GM18907 (cell line): ENCODE measurements around the gene CTNND2.
"Not testable (repeated sequence)": the region's sequence is repeated elsewhere in the genome, so short reads cannot be mapped to it uniquely, and the experiment has no call there.

Experiments
- ATAC-seq: cut with Tn5 transposase; IDR thresholded peaks from one replicate; pipeline ENCODE4 v1.9.1; 2021; ENCODE audit warnings: mild to moderate bottlenecking, moderate library complexity; ENCODE audit not compliant: unreplicated experiment

The CTNND2 gene

DNA sequence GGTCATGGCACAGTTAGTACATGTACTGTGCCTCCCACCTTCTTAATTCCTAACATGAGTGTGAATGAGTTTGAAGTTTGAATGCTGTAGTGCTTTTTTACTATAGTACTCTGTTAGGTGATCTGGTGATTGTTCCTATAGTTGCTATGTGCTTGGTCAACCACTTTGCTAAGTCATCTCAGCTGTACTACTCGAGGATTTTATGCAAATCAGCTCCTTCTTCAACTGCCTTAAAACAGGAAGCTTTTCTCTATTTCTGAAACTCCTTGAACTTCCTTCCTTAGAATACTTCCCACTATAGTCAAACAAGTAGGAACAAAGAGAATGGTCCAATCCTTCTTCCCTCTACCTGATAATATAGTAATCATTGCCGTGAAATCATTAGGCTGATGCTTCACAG is 219.6 kb downstream of the CTNND2 start:
- no peak for ATAC-seq

DNA sequence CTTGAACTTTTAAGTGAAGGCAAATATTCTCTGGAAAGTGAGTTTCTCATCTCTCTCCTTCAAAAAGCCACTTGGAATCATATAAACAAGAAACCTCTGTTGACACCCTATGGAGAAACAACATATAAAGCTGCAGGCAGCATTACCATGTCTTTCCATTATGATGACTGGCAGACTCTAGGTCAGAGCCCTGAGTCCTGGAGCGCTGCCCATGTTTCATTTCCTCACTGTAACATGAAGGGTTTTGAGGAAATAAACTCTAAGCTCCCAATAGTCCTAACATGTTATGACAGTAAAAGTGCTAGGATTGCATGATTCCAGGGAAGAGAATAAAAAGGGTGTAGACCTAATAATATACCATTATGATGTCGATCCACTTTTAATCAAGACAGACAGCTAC is 220.6 kb downstream of the CTNND2 start:
- ATAC-seq, result no peak

DNA sequence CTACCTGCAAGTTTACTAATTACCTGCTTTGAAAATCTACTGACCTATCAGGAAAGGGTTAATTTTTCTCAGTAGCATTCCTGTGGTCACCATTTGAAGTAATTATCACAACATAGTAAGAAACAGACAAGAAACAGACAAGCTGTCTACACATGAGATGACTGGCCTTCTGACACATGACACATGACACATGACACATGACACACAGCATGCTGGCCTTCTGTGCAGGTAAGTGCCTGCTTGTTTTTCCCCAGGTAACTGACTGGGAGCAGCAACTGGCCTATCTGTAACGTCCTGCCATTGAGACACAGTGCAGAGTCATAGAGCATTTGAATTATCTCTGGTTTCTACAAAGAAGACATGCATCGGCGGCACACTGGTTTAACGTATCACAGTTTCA is 222.4 kb downstream of the CTNND2 start:
- ATAC-seq, result no peak

DNA sequence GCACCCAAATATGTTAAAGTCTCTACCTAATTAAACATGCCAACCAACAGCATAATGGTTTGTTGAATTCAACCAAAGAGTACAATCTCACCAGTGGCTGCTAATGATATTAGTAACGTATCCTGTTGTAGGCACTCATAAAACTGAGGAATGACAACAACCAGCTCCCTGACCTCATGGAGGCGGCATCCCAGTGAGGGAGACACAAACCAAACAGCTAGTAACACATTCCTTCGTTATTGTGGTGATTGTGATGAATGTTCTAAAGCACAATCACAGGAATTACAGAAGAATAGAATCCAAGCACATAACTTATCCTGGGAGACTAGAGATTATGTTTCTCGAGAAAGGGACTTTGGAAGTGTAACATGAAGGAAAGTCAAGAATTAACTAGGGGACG is 224.6 kb downstream of the CTNND2 start:
- no peak for ATAC-seq

DNA sequence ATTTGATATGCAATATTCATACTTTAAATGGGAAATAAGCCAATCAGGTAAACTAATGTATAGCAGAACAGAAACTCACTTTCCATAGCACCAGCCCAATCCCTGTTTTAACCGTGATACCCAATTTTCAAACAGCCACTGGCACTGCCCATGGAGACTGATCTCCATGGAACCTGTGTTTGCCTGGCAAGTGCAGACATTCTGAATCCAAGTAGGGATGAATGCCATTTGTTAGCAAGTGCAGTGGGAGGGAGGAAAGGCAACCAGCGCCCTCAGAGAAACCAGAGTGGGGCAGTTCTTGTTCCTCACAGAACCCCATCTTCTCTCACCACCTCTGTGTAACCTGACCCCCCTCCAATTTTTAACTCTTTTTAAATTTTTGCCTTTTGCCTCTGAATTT is 229.1 kb downstream of the CTNND2 start:
- ATAC-seq, result no peak

DNA sequence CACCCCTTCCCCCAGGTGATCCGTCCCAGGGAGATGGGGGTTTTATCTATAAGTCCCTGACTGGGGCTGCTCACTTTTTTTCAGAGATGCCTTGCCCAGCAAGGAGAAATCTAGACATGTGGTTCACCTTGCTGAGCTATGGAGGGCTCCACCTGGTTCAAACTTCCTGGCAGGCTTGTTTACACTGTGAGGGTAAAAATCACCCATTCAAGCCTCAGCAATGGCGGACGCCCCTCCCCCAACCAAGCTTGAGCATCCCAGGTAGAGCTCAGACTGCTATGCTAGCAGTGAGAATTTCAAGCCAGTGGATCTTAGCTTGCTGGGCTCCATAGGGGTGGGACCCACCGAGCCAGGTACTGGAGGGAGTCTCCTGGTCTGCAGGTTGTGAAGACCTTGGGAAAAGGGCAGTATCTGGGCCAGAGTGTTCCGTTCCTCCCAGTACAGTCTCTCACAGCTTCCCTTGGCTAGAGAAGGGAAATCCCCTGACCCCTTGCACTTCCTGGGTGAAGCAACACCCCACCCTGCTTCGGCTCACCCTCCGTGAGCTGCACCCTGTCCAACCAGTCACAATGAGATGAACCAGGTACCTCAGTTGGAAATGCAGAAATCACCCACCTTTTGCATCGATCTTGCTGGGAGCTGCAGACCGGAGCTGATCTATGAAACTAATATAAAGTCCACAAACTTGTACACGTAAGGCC is 231.7 kb downstream of the CTNND2 start:
- no peak for ATAC-seq

DNA sequence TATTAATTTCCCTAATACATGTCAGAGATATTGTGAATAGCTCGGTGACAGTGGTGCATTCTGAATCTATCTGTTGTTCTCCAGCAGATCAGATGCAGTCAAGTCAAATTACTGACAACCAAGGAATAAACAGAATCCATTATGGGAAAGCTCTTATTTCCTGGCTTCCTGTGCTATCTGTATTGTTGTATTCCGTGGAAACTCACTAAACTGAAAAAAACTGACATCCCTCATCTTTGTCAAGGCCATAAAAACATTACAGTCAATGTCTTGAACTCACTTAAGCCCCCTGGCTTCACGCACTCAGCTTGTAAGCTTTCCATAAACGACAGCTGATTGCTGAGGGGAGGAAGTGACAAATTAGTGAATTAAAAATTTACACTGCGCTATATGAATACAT is 245.9 kb downstream of the CTNND2 start:
- no peak for ATAC-seq

DNA sequence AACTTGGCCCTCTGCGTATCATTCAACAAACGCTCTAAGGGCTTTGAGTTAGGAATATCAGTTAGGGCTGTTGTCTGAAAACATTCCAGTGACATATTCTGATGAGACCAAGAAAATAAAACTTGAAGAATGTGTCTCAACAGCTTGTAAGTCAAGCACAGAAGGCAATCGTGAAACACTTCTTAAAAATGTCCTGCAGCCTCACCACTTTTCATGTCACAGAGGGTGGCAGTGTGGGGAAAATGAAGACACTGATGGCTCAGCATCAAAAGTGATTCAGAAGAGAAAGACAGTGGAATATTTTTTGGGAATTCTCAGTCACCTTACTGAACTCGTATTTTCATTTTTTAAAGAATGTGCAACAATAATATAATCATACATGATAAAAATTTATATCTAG is 247.3 kb downstream of the CTNND2 start:
- ATAC-seq, result no peak

DNA sequence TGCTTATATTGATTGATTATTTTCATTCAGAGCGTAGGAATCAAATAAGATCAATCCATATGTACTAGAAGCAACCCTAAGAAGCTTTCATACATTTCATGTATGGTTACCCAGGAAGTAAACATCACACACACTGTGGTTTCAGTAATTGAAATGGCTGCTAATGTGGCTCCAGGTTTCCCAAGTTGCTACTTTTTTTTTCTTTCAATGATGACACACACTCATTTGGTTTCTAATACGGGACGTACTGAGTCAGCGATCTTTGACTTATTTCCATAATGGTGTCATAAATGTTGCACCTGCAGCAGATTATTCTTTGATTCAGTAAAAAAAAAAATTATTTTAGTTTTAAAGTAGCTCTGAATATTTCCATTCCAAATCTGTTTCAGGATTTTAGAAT is 248.6 kb downstream of the CTNND2 start:
- no peak for ATAC-seq

DNA sequence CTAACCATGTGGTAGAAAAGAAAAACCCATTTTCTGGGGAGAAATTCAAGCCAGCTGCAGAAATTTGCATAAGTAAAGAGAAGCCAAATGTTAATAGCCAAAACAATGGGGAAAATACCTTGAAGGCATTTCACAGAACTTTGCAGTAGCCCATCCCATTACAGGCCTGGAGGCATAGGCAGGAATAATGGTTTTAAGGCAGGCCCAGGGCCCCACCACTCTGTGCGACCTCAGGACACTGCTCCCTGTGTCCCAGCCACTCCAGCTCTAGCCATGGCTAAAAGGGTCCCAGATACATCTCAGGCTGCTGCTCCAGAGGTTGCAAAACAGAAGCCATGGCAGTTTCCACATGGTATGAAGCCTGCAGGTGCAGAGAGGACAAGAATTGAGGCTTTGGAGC is 253.3 kb downstream of the CTNND2 start:
- no peak for ATAC-seq

DNA sequence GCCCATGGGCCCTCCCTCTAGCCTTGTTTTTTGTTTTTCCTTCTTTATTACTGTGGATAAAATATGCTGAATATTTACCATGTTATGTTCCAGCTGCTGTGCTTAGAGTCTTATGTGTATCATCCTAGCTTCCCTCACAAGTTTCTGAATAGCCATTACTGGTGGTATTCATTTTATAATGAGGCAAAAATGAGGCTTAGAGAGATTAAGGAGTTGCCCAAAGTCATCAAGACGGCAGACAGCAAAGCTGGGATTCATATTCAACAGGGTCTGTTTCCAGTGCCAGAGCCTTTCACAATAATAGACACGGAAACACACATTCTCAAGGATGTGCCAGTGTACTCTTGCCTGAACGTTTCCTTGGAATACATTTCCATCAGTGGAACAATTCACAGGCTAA is 258.1 kb downstream of the CTNND2 start:
- ATAC-seq, result no peak

DNA sequence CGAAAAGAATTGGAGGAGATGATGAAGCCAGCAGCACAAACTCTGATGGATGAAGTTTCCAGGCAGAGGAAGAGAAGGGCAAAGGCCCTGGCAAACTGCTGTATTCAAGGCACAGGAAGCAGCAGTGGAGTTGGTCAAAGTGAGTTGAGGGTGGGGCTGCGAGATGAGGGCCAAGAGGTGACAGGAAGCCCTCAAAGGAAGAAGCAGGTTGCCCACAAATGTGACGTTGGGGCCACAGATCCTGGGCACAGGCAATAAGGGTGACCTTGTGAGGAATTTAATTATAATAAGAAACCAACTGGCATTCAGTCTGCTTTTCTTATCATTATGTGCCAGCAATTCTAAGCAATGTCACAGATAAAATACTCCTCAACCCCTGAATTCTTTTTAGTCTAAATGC is 261.8 kb downstream of the CTNND2 start:
- no peak for ATAC-seq

DNA sequence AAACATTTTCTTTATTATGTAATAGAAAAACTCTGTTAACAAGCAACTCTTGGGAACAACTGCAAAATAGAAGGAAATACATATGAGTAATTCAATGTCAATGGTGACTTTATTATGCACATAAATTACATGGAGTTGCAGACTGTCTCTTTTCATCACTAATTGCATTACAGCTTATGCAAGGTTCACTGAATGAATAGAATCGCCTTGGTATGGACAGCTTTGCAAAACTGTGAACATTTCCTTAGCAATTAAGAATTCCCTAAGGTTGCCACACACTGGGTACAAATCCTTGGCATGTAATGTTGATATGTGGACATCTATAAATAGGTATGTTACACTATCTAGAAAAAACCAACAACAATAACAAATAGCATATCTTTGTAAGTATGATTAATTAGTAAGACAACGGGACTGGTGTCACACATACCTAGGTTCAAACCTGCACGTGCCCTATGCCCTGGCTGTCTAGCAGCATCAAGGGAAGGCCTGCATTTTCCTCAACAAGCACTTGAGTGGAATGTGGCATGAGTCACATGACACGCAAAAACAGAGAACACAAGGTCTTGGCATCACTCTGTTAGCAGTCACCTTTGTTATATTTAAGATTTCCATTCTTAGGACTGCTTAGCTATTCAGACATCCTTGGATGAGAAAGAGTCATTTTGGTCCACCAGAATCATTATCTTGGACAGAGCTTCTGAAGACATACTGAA is 263.9 kb downstream of the CTNND2 start:
- no peak for ATAC-seq

DNA sequence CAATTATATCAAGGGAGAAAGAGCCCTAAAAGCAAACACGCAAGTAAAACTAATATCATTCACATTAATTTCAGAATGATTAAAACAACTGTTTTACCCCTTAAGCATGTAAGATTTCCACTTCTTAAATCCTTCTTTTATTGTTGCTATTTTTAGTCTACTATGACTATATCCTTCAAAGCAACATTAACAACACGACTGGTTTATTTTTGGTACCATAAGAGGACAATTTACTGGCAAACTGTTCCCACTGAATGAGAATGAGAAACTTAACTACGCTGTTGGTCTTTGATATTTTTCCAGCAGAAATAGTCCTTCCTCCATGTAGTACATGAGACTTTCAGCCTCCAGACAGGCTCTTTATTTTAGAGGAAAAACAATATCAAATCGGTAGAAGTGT is 281.5 kb downstream of the CTNND2 start:
- ATAC-seq, result no peak

DNA sequence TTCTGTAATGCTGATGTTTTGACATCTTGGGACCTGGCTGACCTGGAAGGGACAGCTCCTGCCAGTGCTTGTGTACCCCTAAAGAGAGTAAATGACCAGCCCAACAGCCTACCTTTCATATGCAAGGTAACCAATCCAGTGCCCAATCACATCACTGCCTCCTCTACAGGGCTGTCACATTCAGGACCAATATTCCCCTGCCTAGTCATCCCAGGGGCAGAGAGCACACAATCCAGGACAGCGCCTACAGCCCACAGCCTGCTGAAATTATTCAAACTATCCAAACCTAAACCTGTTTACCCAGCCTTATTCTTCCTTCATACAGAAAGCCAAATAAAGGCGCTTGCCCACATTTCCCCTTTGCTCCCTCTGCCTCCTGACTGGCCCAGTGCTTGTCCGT is 284.1 kb downstream of the CTNND2 start:
- ATAC-seq, result no peak

DNA sequence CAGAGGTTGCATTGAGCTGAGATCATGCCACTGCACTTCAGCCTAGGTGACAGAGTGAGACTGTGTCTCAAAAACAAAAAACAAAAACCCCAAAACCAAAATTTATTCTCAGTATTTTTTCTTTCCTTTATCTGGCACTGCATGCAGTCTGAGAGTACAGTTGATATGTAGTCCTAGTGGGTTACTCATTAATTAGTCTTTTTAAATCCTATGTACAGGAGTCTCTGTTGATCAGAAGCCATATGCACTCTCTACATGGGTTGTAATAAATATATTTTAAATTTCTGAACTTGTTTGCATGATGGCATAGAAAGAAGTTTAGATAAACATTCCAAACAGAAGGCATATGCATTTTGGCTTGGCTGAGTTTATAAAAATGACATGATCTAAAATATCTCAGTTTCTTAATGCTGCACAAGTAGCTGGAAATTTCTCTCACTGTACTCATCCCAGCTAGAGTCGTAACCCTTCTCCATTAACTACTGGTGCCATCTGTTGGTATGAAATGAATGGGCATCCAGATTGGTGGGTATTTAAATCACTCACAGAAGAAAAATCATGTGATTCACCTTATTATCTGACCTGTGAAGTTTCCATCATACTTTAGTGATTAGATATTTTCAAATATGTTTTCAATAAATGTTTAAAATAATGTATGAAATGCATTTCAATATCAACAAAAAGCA is 284.8 kb downstream of the CTNND2 start:
- ATAC-seq, result no peak

DNA sequence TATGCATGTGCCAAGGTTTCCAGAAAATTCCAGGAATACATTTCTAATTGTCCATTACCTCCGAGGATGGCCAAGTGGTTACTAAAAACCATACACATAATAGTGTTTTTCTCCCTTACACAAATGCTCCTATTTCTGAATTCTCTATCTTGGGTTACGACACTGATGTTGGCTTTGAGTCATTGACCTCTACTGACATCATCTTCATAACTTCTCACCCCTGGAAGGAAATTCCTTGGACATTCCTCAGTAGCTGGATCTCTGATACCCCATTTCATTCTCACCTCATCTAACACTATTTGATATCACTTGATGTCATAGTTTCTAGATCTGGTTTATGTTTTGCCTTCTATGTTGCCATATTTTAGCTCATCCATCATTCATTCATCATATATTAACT is 287.2 kb downstream of the CTNND2 start:
- ATAC-seq, result no peak

DNA sequence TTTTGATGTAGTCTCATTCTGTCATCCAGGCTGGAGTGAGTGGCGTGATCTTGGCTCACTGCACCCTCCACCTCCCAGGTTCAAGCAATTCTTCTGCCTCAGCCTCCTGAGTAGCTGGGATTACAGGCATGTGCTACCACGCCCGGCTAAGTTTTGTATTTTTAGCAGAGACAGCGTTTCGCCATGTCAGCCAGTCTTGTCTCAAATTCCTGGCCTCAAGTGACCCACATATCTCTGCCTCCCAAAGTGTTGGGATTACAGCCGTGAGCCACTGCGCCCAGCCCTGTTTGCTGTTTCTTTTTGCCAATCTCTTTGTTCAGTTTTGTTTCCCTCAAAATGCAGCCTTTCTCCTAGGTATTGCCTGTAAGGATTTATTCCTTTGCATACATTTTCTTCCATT is 287.6 kb downstream of the CTNND2 start:
- not testable (repeated sequence) for ATAC-seq

DNA sequence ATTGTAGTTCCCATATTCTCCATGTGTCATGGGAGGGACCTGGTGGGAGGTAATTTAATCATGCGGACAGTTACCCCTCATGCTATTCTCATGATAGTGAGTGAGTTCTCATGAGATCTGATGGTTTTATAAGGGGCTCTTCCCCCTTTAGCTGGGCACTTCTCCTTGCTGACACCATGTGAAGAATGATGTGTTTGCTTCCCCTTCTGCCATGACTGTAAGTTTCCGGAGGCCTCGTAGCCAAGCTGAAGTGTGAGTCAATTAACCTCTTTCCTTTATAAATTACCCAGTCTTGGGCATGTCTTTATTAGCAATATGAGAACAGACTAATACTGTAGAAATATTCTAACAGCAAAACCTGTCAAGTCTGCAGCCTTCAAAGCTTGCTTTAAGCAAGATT is 293.2 kb downstream of the CTNND2 start:
- no peak for ATAC-seq

DNA sequence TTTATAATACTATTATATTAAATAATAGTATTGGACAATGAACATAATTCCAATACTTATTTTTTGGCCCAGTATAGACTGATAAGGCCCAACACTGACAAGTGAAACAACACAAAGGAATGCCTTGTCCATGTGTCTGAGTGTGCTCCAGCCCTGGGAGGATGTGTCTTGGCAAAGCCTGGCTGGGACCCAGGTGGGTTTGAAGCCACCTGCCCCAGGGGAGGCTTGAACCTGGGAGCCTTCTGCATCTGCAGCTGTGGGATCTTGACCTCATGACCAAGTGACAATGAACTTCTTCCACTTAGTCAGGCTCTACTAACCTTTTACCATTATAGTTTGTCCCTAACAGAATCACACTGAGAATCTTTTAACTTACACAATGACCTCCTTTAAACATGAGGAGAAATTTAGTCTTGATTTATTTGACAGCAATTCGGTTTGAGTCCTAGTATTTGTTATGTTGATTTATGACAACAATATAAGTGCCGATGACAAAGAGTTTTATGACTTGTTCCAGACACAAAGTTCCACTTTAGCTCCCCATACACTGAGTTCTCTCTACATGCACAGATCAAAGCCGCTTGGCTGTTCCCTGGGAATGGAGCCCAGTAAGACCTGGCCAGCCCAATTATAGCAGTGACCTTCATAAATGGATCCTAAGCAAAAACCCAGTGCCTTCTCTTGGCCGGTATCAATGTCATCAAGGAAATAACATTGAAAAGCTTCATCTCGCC is 294.5 kb downstream of the CTNND2 start:
- ATAC-seq, result no peak

DNA sequence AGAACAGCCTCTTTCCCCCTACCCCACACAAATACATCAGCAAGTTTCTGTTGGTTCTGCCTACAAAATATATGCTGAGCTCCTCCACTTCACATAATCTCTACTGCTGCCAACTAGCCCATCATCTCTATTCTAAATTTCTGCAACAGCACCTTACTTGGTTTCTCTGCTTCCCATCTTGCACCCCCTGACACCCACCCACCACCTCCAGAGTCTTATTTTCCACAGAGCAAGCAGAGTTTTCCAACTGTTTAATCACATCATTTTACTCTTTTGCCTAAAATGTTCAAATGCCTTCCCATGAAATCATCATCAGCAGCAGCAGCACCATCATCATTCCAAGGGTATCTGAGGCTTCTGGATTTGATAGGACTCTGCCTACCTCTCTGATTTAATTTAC is 295.7 kb downstream of the CTNND2 start:
- no peak for ATAC-seq
